Activated naive CD4-positive, alpha-beta T cell treated with anti-CD3 and anti-CD28 coated beads, Interleukin-2, amount 50 U/mL, for 24 hours (primary cell): ENCODE data around the gene CEACAM16.
A peak's percentile ranks its signal among the peaks of the same experiment; 100 is the strongest.

Experiments
- H3K27ac Mint-ChIP-seq: one replicate; pipeline ENCODE4 v1.8.0; 2021; ENCODE audit warnings: mild to moderate bottlenecking, mixed read lengths
- H3K27me3 Mint-ChIP-seq: one replicate; pipeline ENCODE4 v1.8.0; 2021; ENCODE audit warnings: mixed read lengths
- H3K36me3 Mint-ChIP-seq: one replicate; pipeline ENCODE4 v1.8.0; 2021; ENCODE audit warnings: mixed read lengths
- H3K4me1 Mint-ChIP-seq: one replicate; pipeline ENCODE4 v1.8.0; 2021; ENCODE audit warnings: mixed read lengths
- H3K4me3 Mint-ChIP-seq: one replicate; pipeline ENCODE4 v1.8.0; 2021; ENCODE audit warnings: mild to moderate bottlenecking, mixed read lengths
- H3K9me3 Mint-ChIP-seq: one replicate; pipeline ENCODE4 v1.8.0; 2021; ENCODE audit warnings: mixed read lengths

CEACAM16 gene

GRCh38 chr19:44686896-44687295, 12.1 kb upstream of the CEACAM16 start:
- Mint-ChIP-seq H3K27ac (no peak overlapping the region), H3K27me3 (peaks cover 5% of the 10 kb centered on the region), H3K4me3 (no peak overlapping the region), H3K9me3 (no peaks in the 10 kb centered on the region), H3K4me1 (peaks cover 23% of the 10 kb centered on the region), H3K36me3 (no peaks in the 10 kb centered on the region)

DNA sequence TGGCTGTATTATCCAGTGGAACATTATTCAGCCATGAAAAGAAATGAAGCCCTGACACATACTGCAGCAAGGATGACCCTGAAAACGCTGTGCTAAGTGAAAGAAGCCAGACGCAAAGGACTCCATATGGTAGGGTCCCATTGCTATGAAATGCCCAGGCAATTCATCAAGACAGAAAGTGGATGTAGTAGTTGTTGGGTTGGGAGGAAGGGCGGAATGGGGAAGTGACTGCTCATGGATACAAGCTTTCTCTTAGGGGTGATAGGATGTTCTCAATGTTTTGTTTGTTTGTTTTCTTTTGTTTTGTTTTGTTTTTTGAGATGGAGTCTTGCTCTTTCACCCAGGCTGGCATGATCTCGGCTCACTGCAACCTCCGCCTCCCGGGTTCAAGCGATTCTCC, 11.1 kb upstream of the CEACAM16 start:
- Mint-ChIP-seq H3K27ac (no peak overlapping the region), H3K4me3 (no peak overlapping the region), H3K9me3 (no peaks in the 10 kb centered on the region), H3K27me3 (peaks cover 5% of the 10 kb centered on the region), H3K36me3 (no peaks in the 10 kb centered on the region), H3K4me1 (peaks cover 33% of the 10 kb centered on the region)

- Mint-ChIP-seq H3K27ac (no peak overlapping the region), H3K9me3 (no peaks in the 10 kb centered on the region), H3K4me3 (no peak overlapping the region)
These were observed 9.4 kb upstream of the CEACAM16 start for GRCh38 chr19:44689290-44690130.

GRCh38 chr19:44690131-44690440, 8.9 kb upstream of the CEACAM16 start:
- H3K27me3 Mint-ChIP-seq: peaks cover 5% of the 10 kb centered on the region
- no peak overlapping the region for H3K4me3 Mint-ChIP-seq
- H3K27ac Mint-ChIP-seq: no peak overlapping the region
- H3K36me3 Mint-ChIP-seq: no peaks in the 10 kb centered on the region
- H3K9me3 Mint-ChIP-seq: no peaks in the 10 kb centered on the region
- peaks cover 34% of the 10 kb centered on the region for H3K4me1 Mint-ChIP-seq

More at GRCh38 chr19:44689290-44690130, 9.4 kb upstream of the CEACAM16 start:
- no peaks in the 10 kb centered on the region for H3K36me3 Mint-ChIP-seq
- peaks cover 5% of the 10 kb centered on the region for H3K27me3 Mint-ChIP-seq
- H3K4me1 Mint-ChIP-seq: peaks cover 39% of the 10 kb centered on the region

- Mint-ChIP-seq H3K36me3 (no peaks in the 10 kb centered on the region), H3K27ac (peak overlapping the region; percentile 65), H3K9me3 (no peaks in the 10 kb centered on the region), H3K4me1 (peaks cover 31% of the 10 kb centered on the region), H3K4me3 (peak overlapping the region; percentile 72), H3K27me3 (peaks cover 2% of the 10 kb centered on the region)
These were observed 6.6 kb upstream of the CEACAM16 start for GRCh38 chr19:44692379-44692721.

DNA sequence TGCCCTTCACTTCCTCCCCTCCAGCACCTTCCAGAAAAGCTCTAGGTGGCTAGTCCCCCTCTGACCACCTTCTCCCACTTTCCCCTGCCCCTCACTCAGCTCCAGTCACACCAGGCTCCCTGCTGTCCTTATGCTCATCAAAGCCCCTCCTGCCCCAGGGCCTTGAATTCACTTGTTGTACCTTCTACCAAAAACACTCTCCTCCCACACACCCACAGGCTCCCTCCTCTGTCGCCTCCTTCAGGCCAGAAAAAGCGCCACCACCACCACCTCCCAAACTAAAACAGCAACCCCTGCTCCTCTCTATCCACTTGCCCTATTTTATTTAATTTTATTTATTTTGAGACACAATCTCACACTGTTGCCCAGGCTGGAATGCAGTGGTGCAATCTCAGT, 4.8 kb upstream of the CEACAM16 start:
- Mint-ChIP-seq H3K27me3 (no peaks in the 10 kb centered on the region), H3K4me3 (peak overlapping the region; percentile 36), H3K27ac (peak overlapping the region; percentile 82), H3K36me3 (no peaks in the 10 kb centered on the region), H3K4me1 (peaks cover 28% of the 10 kb centered on the region), H3K9me3 (no peaks in the 10 kb centered on the region)

- no peak overlapping the region for H3K27ac Mint-ChIP-seq
- no peaks in the 10 kb centered on the region for H3K9me3 Mint-ChIP-seq
- no peaks in the 10 kb centered on the region for H3K27me3 Mint-ChIP-seq
- peaks cover 14% of the 10 kb centered on the region for H3K4me1 Mint-ChIP-seq
- no peak overlapping the region for H3K4me3 Mint-ChIP-seq
- no peaks in the 10 kb centered on the region for H3K36me3 Mint-ChIP-seq
These were observed 1.8 kb upstream of the CEACAM16 start for GRCh38 chr19:44696939-44697669.

DNA sequence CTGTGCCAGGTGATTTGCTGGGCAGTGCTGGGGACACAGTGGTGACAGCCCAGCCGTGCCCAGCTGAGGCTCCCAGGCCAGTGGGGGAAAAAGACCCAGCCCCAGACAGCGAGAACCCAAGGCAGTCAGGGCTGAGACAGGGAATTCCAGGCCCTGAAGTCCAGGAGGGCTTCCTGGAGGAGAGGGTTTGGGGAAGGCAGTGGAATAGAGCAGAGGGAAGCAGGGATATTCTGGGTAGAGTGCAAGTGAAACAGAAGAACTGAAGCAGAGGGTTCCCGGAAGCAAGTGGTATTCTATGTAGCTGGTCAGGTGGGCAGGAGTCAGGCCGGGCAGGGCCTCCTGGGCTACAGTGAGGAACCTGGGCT, 1.3 kb upstream of the CEACAM16 start:
- H3K27ac Mint-ChIP-seq: no peak overlapping the region
- no peaks in the 10 kb centered on the region for H3K27me3 Mint-ChIP-seq
- peaks cover 9% of the 10 kb centered on the region for H3K4me1 Mint-ChIP-seq
- H3K9me3 Mint-ChIP-seq: no peaks in the 10 kb centered on the region
- no peak overlapping the region for H3K4me3 Mint-ChIP-seq
- no peaks in the 10 kb centered on the region for H3K36me3 Mint-ChIP-seq

GRCh38 chr19:44700547-44700946, 1.6 kb downstream of the CEACAM16 start:
- Mint-ChIP-seq H3K27ac (no peak overlapping the region), H3K27me3 (no peaks in the 10 kb centered on the region), H3K4me3 (no peak overlapping the region), H3K9me3 (no peaks in the 10 kb centered on the region), H3K36me3 (no peaks in the 10 kb centered on the region), H3K4me1 (no peaks in the 10 kb centered on the region)

GRCh38 chr19:44701228-44701627, 2.3 kb downstream of the CEACAM16 start:
- H3K36me3 Mint-ChIP-seq: no peaks in the 10 kb centered on the region
- no peaks in the 10 kb centered on the region for H3K4me1 Mint-ChIP-seq
- no peaks in the 10 kb centered on the region for H3K9me3 Mint-ChIP-seq
- H3K27me3 Mint-ChIP-seq: no peaks in the 10 kb centered on the region
- no peak overlapping the region for H3K27ac Mint-ChIP-seq
- H3K4me3 Mint-ChIP-seq: no peak overlapping the region

DNA sequence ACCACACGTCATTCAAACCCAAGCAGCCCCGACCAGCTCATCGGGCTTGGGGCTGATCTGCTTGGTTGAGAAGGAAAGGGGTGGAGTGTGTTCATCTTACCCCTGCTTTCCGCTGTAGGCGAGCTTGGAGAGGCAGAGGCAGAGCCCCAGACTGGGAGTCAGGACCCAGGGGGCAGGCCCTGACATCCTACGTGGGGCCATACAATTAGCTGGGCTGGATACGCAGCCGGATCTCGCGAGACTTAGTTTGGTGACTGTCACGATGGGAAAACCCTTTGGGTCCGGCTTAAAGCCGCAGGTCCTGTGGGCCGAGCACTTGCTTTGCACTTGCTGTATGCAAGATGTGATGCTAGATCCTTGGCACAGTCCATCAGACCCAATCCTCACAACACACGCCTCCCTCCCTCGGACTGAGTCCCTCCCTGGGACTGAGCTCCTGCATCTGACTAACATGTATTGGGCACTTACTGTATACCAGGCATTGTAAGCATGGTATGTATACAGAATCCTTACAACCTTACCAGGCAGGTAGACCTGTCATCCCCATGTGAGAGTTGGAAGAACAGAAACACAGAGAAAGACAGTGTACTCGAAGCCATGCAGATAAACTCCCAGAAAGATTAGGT, 3.7 kb downstream of the CEACAM16 start:
- Mint-ChIP-seq H3K4me1 (no peaks in the 10 kb centered on the region), H3K9me3 (no peaks in the 10 kb centered on the region), H3K27ac (no peak overlapping the region), H3K4me3 (no peak overlapping the region), H3K27me3 (no peaks in the 10 kb centered on the region), H3K36me3 (no peaks in the 10 kb centered on the region)

GRCh38 chr19:44703336-44704078, 4.6 kb downstream of the CEACAM16 start:
- Mint-ChIP-seq H3K4me1 (no peaks in the 10 kb centered on the region), H3K9me3 (no peaks in the 10 kb centered on the region), H3K27me3 (no peaks in the 10 kb centered on the region), H3K4me3 (no peak overlapping the region), H3K27ac (no peak overlapping the region), H3K36me3 (no peaks in the 10 kb centered on the region)

DNA sequence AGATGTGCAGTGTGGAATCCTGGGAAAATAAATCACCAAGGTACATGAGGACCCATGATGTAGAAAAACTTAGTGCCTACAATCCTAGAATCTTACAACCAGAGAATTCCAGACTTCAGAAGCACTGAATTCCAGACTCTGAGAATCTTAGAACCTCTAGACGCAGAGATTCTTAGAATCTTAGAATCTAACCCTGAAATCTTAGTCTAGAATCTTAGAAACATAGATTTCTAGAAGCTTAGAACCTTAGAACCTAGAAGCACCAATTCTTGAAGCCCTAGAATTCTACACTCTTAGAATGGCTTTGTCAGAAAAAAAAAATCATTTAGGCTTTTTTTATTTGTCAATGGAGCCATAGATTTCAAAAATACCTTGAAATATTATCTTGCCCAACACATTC, 6.0 kb downstream of the CEACAM16 start:
- H3K4me1 Mint-ChIP-seq: no peaks in the 10 kb centered on the region
- H3K27ac Mint-ChIP-seq: no peak overlapping the region
- H3K9me3 Mint-ChIP-seq: no peaks in the 10 kb centered on the region
- H3K27me3 Mint-ChIP-seq: no peaks in the 10 kb centered on the region
- H3K36me3 Mint-ChIP-seq: no peaks in the 10 kb centered on the region
- no peak overlapping the region for H3K4me3 Mint-ChIP-seq

- no peaks in the 10 kb centered on the region for H3K36me3 Mint-ChIP-seq
- H3K27ac Mint-ChIP-seq: no peak overlapping the region
- no peaks in the 10 kb centered on the region for H3K9me3 Mint-ChIP-seq
- H3K4me3 Mint-ChIP-seq: no peak overlapping the region
- no peaks in the 10 kb centered on the region for H3K27me3 Mint-ChIP-seq
- no peaks in the 10 kb centered on the region for H3K4me1 Mint-ChIP-seq
These were observed 6.6 kb downstream of the CEACAM16 start for GRCh38 chr19:44705502-44706010.

DNA sequence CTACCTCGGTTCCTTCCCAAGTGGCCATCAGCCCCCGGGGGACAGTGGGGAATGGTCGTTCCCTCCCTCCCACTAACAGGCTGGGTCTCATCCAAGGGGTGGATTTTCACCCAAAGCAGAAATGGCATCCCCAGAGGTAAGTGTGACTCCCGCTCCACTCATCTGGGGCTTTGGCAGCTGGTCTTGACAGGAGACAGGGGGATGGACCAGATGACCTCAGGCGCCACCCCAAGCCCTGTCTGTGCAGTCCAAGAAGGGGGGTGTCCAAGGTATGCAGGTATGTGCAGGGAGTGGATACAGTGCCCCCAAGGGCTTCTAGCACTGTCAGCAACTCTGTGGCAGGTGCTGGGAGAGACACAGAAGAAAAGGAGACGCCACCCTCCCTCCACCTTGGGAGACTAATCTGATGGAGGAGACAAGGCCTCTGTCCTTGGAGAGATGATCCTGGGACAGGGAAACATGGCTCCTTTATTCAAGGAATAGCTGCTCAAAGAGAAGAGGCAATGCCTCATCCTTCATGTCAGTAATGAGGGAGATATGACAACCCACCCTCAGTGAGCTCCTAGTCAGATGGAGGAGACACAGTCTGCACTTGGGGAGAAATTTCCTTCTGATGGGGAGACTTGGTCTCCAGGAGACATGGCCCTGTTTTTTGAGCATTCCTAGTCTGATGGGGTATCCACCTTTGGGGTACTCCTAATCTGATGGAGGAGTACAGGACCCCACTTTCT, 7.7 kb downstream of the CEACAM16 start:
- no peak overlapping the region for H3K27ac Mint-ChIP-seq
- H3K4me1 Mint-ChIP-seq: no peaks in the 10 kb centered on the region
- no peaks in the 10 kb centered on the region for H3K9me3 Mint-ChIP-seq
- H3K36me3 Mint-ChIP-seq: no peaks in the 10 kb centered on the region
- H3K27me3 Mint-ChIP-seq: no peaks in the 10 kb centered on the region
- no peak overlapping the region for H3K4me3 Mint-ChIP-seq
